Calu3 (cell line): ENCODE results near the gene SORCS3. TPM values are rescaled to one million over a fixed set of nuclear protein-coding genes. Genes with fewer than 3 reads are reported as not detected.

Experiments used
- BruUV-seq: library from RNA; stranded (reverse); fragments of 400-500 nt; replicated peaks from 2 replicates; lab custom pipeline; 2021; lab: Mats Ljungman, UMichigan
- CTCF ChIA-PET: fragments of 300-600 bp; sonication (Branson Sonifier 250); formaldehyde crosslinking; loops from one replicate; lab custom pipeline; 2022; ENCODE audit warnings: antibody characterized with exemption; lab: Charles Lee
- DNase-seq: peaks from one replicate; pipeline ENCODE4 v3.0.0; 2022
- H3K27ac Mint-ChIP-seq: one replicate; pipeline ENCODE4 v1.8.0; 2022; ENCODE audit warnings: mixed read lengths; ENCODE audit not compliant: unreplicated experiment
- H3K27me3 Mint-ChIP-seq: one replicate; pipeline ENCODE4 v1.8.0; 2022; ENCODE audit warnings: mixed read lengths; ENCODE audit not compliant: unreplicated experiment
- H3K36me3 Mint-ChIP-seq: one replicate; pipeline ENCODE4 v1.8.0; 2022; ENCODE audit warnings: mild to moderate bottlenecking, moderate library complexity, mixed read lengths; ENCODE audit not compliant: insufficient read depth, unreplicated experiment
- H3K4me1 Mint-ChIP-seq: one replicate; pipeline ENCODE4 v1.8.0; 2022; ENCODE audit warnings: mild to moderate bottlenecking, low read depth, mixed read lengths; ENCODE audit not compliant: unreplicated experiment
- H3K4me3 Mint-ChIP-seq: one replicate; pipeline ENCODE4 v1.8.0; 2022; ENCODE audit warnings: mild to moderate bottlenecking, low read depth, moderate library complexity, mixed read lengths; ENCODE audit not compliant: unreplicated experiment
- H3K9me3 Mint-ChIP-seq: one replicate; pipeline ENCODE4 v1.8.0; 2022; ENCODE audit warnings: low read depth, mixed read lengths; ENCODE audit not compliant: unreplicated experiment
- CTCF ChIP-seq: fragments of 200-600 bp; IDR thresholded peaks from one replicate; pipeline ENCODE4 v1.8.0; 2022; ENCODE audit warnings: antibody characterized with exemption; ENCODE audit not compliant: unreplicated experiment
- intact Hi-C: fragments of 100-400 bp; cut with micrococcal nuclease; formaldehyde crosslinking; loops from one replicate; pipeline ENCODE4 v1.10.0; 2022; ENCODE audit not compliant: unreplicated experiment
- total RNA-seq: library from RNA; stranded (reverse); gene quantifications from 2 replicates; pipeline ENCODE4 v1.2.3, GENCODE V29; 2022

SORCS3 gene
- total RNA-seq, 1 experiment from 2014 or later: not detected

- no peak for TF ChIP-seq CTCF
- CTCF ChIA-PET: no interaction called here
- Mint-ChIP-seq H3K4me1 (no peaks in the 10 kb centered on the region), H3K27me3 (peaks cover 64% of the 10 kb centered on the region), H3K36me3 (no peaks in the 10 kb centered on the region), H3K4me3 (no peak overlapping the region), H3K27ac (no peak overlapping the region), H3K9me3 (no peaks in the 10 kb centered on the region)
- BruUV-seq: no TSS peak
- DNase-seq: no peak
- intact Hi-C loops: no loop called here
These were observed 9.1 kb upstream of the SORCS3 start for GRCh38 chr10:104631946-104632345.

GRCh38 chr10:104638861-104639589, 2.1 kb upstream of the SORCS3 start:
- H3K9me3 Mint-ChIP-seq: no peaks in the 10 kb centered on the region
- H3K36me3 Mint-ChIP-seq: no peaks in the 10 kb centered on the region
- no peak for DNase-seq
- CTCF ChIA-PET: no interaction called here
- peaks cover 58% of the 10 kb centered on the region for H3K27me3 Mint-ChIP-seq
- no peak overlapping the region for H3K4me3 Mint-ChIP-seq
- H3K4me1 Mint-ChIP-seq: no peaks in the 10 kb centered on the region
- no peak for TF ChIP-seq CTCF
- intact Hi-C loops: no loop called here
- BruUV-seq: no TSS peak
- no peak overlapping the region for H3K27ac Mint-ChIP-seq

- no peaks in the 10 kb centered on the region for H3K4me1 Mint-ChIP-seq
- no peak overlapping the region for H3K4me3 Mint-ChIP-seq
- H3K27me3 Mint-ChIP-seq: peaks cover 54% of the 10 kb centered on the region
- CTCF ChIA-PET: no interaction called here
- H3K27ac Mint-ChIP-seq: no peak overlapping the region
- intact Hi-C loops: no loop called here
- no peak for TF ChIP-seq CTCF
- BruUV-seq: no TSS peak
- no peaks in the 10 kb centered on the region for H3K36me3 Mint-ChIP-seq
- H3K9me3 Mint-ChIP-seq: no peaks in the 10 kb centered on the region
- no peak for DNase-seq
These were observed 1.3 kb upstream of the SORCS3 start for GRCh38 chr10:104639590-104640338.

- no peak overlapping the region for H3K27ac Mint-ChIP-seq
- H3K27me3 Mint-ChIP-seq: peaks cover 49% of the 10 kb centered on the region
- no peak for DNase-seq
- no peak for TF ChIP-seq CTCF
- H3K9me3 Mint-ChIP-seq: no peaks in the 10 kb centered on the region
- H3K4me3 Mint-ChIP-seq: no peak overlapping the region
- BruUV-seq: no TSS peak
- intact Hi-C loops: no loop called here
- H3K36me3 Mint-ChIP-seq: no peaks in the 10 kb centered on the region
- CTCF ChIA-PET: no interaction called here
- H3K4me1 Mint-ChIP-seq: no peaks in the 10 kb centered on the region
These were observed 527 bp upstream of the SORCS3 start for GRCh38 chr10:104640339-104641186.
